GM12872 (cell line): ENCODE results near the gene STIM1.

Experiments used
- CTCF ChIP-seq: IDR thresholded peaks from 3 replicates; pipeline ENCODE4 v1.5.1; 2011; ENCODE audit warnings: low read depth, mild to moderate bottlenecking, low read length, moderate library complexity; ENCODE audit not compliant: insufficient read depth

The STIM1 gene

GRCh38 chr11:3936517-3936916 lies 81.1 kb downstream of the STIM1 start:
- no peak for TF ChIP-seq CTCF

GRCh38 chr11:3939211-3939610 lies 83.7 kb downstream of the STIM1 start:
- no peak for TF ChIP-seq CTCF

GRCh38 chr11:3939651-3940190 lies 84.3 kb downstream of the STIM1 start:
- TF ChIP-seq CTCF, result no peak

- no peak for TF ChIP-seq CTCF
Measured at GRCh38 chr11:3942160-3942955, 86.9 kb downstream of the STIM1 start.

- no peak for TF ChIP-seq CTCF
Measured at GRCh38 chr11:3942956-3943497, 87.6 kb downstream of the STIM1 start.

GRCh38 chr11:3944198-3944597 lies 88.7 kb downstream of the STIM1 start:
- TF ChIP-seq CTCF, result no peak

GRCh38 chr11:3946455-3947017 lies 91.1 kb downstream of the STIM1 start:
- no peak for TF ChIP-seq CTCF
